T47D (cell line): Measurements from ENCODE around the gene SYNPO.

ENCODE experiments used
- DNase-seq, 2 experiments: peaks; one replicate each; pipeline versions ENCODE4 v3.0.0 to v3.0.0-alpha.2; 2011 to 2012; ENCODE audit warnings: low read depth in 1 of 2, low spot score in 1 of 2
- JUND ChIP-seq: IDR thresholded peaks from 2 replicates; pipeline ENCODE4 v1.6.1; 2012; ENCODE audit warnings: low read depth
- in situ Hi-C: cut with HindIII; loops from 2 replicates; pipeline ENCODE4 v1.10.0; 2016; ENCODE audit warnings: low sequenced_read_pairs, low pct_unique_long_range_greater_than_20kb

SYNPO gene

GRCh38 chr5:150632305-150633160, 7.9 kb upstream of the SYNPO start:
- TF ChIP-seq JUND: no peak
- no peak for DNase-seq
- in situ Hi-C loops: no loop called here

DNA sequence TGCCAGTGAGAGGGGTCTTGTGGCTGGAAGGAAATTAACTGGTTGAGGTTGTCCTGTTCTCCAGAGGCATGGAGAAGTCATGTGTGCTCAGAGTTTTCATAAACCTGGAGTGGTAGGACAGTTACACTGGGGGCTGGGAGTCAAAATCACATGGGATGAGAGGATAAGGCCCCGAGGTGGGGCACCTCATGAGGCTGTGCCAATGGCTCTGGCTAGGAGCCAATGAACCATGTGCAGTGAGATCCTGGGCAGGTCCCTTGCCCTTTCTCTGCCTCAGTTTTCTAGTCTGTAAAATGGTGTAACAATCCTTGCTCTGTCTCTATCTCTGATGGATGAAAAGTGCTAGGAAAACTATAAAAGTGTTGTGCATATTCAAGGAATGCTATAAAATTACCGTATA, 7.0 kb upstream of the SYNPO start:
- in situ Hi-C loops: no loop called here
- TF ChIP-seq JUND: no peak
- no peak for DNase-seq

DNA sequence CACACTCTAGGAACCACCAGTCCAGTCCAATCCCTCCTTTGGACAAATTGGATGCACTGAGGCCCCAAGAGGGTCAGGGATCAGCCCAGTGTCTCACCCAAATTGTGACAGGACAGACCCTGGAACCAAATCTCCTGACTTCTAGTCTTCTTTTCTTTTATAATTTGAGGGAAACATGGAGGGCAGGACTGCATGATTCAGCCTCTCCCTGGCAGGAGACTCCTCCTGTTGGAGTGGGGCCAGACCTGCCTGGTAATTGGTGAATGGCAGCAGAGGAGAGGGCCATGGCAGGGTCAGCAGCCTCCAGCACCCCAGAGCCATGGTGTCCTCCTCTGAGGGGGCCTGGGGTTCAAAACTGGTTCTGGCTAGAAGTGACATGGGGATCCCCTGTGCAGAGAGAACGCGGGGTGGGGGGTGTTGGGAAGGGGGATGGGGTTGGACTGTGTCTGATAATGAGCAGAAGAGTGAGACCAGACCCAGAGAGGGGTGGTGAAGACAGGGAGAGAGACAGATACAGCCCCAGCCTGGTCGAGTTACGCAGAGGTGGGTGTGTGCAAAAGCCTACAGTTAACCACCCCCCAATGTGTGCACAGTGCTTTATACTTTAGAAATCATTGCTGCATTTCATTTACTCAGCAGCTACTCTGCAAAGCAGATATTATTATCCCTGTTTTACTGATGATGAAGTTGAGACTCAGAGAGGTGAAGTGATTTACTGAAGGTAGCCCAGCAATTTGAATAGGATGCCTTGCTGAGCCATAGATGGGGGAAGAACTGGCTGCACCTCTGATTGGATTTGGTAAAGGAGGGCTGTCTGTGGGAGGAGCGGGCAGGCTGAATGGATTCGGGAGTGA, 3.8 kb upstream of the SYNPO start:
- peak in 1 of 2 experiments; percentile 66 for DNase-seq
- in situ Hi-C loops: no loop called here
- no peak for TF ChIP-seq JUND

- TF ChIP-seq JUND: no peak
- DNase-seq: peak; percentile 80 to 90
- in situ Hi-C loops: no loop called here
These were observed 3.0 kb upstream of the SYNPO start for GRCh38 chr5:150637245-150638052.

GRCh38 chr5:150638053-150638444, 2.4 kb upstream of the SYNPO start:
- no peak for DNase-seq
- in situ Hi-C loops: no loop called here
- TF ChIP-seq JUND: no peak

- no peak for TF ChIP-seq JUND
- no peak for DNase-seq
- in situ Hi-C loops: no loop called here
These were observed 1.7 kb upstream of the SYNPO start for GRCh38 chr5:150638488-150639376.

GRCh38 chr5:150639377-150639692, 1.1 kb upstream of the SYNPO start:
- no peak for DNase-seq
- no peak for TF ChIP-seq JUND
- in situ Hi-C loops: no loop called here

- no peak for TF ChIP-seq JUND
- no peak for DNase-seq
- in situ Hi-C loops: no loop called here
These were observed 709 bp upstream of the SYNPO start for GRCh38 chr5:150639751-150640150.

GRCh38 chr5:150641006-150641570, 628 bp downstream of the SYNPO start:
- TF ChIP-seq JUND: no peak
- in situ Hi-C loops: no loop called here
- no peak for DNase-seq

GRCh38 chr5:150641824-150642566, 1.5 kb downstream of the SYNPO start:
- no peak for DNase-seq
- in situ Hi-C loops: no loop called here

DNA sequence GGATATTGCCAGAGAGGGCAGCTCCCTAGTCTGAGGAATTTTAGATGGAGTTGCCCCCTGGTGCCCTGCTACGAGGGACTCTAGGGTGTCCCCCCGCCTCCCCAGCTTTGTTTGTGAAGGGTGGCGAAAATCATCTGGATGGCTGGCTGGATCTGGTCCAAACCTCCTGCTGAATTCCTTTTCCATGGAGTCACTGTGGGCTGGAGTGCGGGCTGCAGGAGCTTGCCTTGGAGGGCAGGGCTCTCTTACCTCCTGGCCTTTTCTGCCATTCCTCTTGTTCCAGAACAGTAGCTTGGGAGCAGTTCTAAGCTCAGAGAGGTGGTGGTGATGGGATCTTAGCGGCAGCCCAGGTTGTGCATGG, 2.1 kb downstream of the SYNPO start:
- in situ Hi-C loops: no loop called here
- peak; percentile 62 to 78 for DNase-seq
- TF ChIP-seq JUND: no peak; the same call in 1 of the 2 replicates

More at GRCh38 chr5:150641824-150642566, 1.5 kb downstream of the SYNPO start:
- TF ChIP-seq JUND: no peak
